ENCODE data around the gene PRSS21.

GRCh38 chr16:2867987-2868789 is 51.2 kb downstream of the PRSS21 start:
- peak; percentile 80 for TF ChIP-seq POLR2AphosphoS5 (IDR thresholded peaks at IDR 0.05; ENCODE audit: borderline replicate concordance, low read depth, low read length)
- no peak for TF ChIP-seq EZH2 (IDR thresholded peaks at IDR 0.05)
